GM23338 (cell line): ENCODE results near the gene KIAA1671.

Experiments
- CREB1 ChIP-seq: fragments of 250-450 bp; sonication (Bioruptor Pico); IDR thresholded peaks from 2 replicates; pipeline ENCODE4 v1.5.0; 2020; ENCODE audit warnings: low read depth, mild to moderate bottlenecking, moderate library complexity
- EZH2 ChIP-seq: fragments of 200-600 bp; sonication (generic); IDR thresholded peaks from one replicate; pipeline ENCODE4 v1.8.0; 2017; ENCODE audit warnings: antibody characterized with exemption, mild to moderate bottlenecking, low read depth; ENCODE audit not compliant: unreplicated experiment
- EZH2phosphoT487 ChIP-seq: fragments of 200-600 bp; sonication (generic); IDR thresholded peaks from one replicate; pipeline ENCODE4 v1.8.1; 2018; ENCODE audit warnings: antibody characterized with exemption; ENCODE audit not compliant: unreplicated experiment
- NANOG ChIP-seq: IDR thresholded peaks from 2 replicates; pipeline ENCODE4 v1.6.1; 2016; ENCODE audit warnings: antibody characterized with exemption, borderline replicate concordance
- POLR2AphosphoS5 ChIP-seq: IDR thresholded peaks from 2 replicates; pipeline ENCODE4 v1.6.1; 2016; ENCODE audit warnings: antibody characterized with exemption, low read depth
- STAT1 ChIP-seq: IDR thresholded peaks from one replicate; pipeline ENCODE4 v1.6.1; 2016; ENCODE audit warnings: antibody characterized with exemption; ENCODE audit not compliant: unreplicated experiment
- ZNF331 ChIP-seq: fragments of 250-450 bp; sonication (Bioruptor Pico); IDR thresholded peaks from 2 replicates; pipeline ENCODE4 v1.5.0; 2020; ENCODE audit warnings: low read depth, mild to moderate bottlenecking, moderate library complexity
- TF ChIP-seq, protein P1 (sequence below), 2 experiments: fragments of 200-600 bp in 1 of 2; sonication (generic) in 1 of 2; conservative IDR thresholded peaks; 2 replicates each; pipeline versions ENCODE4 v1.5.1 to v1.6.1; 2016 to 2017; ENCODE audit warnings: antibody characterized with exemption in 2 of 2, low read depth in 2 of 2, mild to moderate bottlenecking in 2 of 2, moderate library complexity in 1 of 2
- TF ChIP-seq, protein P2 (sequence below): IDR thresholded peaks from one replicate; pipeline ENCODE4 v1.6.1; 2018; ENCODE audit warnings: antibody characterized with exemption; ENCODE audit not compliant: unreplicated experiment

GRCh38 chr22:25221790-25222189, 269.3 kb downstream of the KIAA1671 start:
- TF ChIP-seq, protein P1, sequence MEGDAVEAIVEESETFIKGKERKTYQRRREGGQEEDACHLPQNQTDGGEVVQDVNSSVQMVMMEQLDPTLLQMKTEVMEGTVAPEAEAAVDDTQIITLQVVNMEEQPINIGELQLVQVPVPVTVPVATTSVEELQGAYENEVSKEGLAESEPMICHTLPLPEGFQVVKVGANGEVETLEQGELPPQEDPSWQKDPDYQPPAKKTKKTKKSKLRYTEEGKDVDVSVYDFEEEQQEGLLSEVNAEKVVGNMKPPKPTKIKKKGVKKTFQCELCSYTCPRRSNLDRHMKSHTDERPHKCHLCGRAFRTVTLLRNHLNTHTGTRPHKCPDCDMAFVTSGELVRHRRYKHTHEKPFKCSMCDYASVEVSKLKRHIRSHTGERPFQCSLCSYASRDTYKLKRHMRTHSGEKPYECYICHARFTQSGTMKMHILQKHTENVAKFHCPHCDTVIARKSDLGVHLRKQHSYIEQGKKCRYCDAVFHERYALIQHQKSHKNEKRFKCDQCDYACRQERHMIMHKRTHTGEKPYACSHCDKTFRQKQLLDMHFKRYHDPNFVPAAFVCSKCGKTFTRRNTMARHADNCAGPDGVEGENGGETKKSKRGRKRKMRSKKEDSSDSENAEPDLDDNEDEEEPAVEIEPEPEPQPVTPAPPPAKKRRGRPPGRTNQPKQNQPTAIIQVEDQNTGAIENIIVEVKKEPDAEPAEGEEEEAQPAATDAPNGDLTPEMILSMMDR (conservative IDR thresholded peaks at IDR 0.05; ENCODE audit: low read depth in 2 of 2) = no peak
- no peak for TF ChIP-seq CREB1 (CRISPR knock-in tag)
- TF ChIP-seq, protein P2, sequence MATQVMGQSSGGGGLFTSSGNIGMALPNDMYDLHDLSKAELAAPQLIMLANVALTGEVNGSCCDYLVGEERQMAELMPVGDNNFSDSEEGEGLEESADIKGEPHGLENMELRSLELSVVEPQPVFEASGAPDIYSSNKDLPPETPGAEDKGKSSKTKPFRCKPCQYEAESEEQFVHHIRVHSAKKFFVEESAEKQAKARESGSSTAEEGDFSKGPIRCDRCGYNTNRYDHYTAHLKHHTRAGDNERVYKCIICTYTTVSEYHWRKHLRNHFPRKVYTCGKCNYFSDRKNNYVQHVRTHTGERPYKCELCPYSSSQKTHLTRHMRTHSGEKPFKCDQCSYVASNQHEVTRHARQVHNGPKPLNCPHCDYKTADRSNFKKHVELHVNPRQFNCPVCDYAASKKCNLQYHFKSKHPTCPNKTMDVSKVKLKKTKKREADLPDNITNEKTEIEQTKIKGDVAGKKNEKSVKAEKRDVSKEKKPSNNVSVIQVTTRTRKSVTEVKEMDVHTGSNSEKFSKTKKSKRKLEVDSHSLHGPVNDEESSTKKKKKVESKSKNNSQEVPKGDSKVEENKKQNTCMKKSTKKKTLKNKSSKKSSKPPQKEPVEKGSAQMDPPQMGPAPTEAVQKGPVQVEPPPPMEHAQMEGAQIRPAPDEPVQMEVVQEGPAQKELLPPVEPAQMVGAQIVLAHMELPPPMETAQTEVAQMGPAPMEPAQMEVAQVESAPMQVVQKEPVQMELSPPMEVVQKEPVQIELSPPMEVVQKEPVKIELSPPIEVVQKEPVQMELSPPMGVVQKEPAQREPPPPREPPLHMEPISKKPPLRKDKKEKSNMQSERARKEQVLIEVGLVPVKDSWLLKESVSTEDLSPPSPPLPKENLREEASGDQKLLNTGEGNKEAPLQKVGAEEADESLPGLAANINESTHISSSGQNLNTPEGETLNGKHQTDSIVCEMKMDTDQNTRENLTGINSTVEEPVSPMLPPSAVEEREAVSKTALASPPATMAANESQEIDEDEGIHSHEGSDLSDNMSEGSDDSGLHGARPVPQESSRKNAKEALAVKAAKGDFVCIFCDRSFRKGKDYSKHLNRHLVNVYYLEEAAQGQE = no peak
- no peak for TF ChIP-seq POLR2AphosphoS5
- no peak for TF ChIP-seq EZH2
- TF ChIP-seq EZH2phosphoT487 = no peak
- TF ChIP-seq NANOG = no peak
- TF ChIP-seq ZNF331 (CRISPR knock-in tag) = no peak
- no peak for TF ChIP-seq STAT1
